Measurements from ENCODE around the gene PTPRM.

Gene PTPRM

GRCh38 chr18:8142932-8143331 is 575.8 kb downstream of the PTPRM start:
- no peak for DNase-seq

GRCh38 chr18:8151181-8151580 is 584.1 kb downstream of the PTPRM start:
- no peak for DNase-seq

GRCh38 chr18:8153887-8154583 is 586.9 kb downstream of the PTPRM start:
- DNase-seq: no peak

GRCh38 chr18:8162802-8163201 is 595.7 kb downstream of the PTPRM start:
- DNase-seq: no peak

- no peak for DNase-seq
Observed at GRCh38 chr18:8163286-8163959, 596.3 kb downstream of the PTPRM start.

GRCh38 chr18:8165095-8165494 is 598.0 kb downstream of the PTPRM start:
- no peak for DNase-seq

- DNase-seq: no peak
Observed at GRCh38 chr18:8167026-8167425, 599.9 kb downstream of the PTPRM start.

- DNase-seq: no peak
Observed at GRCh38 chr18:8167673-8168072, 600.6 kb downstream of the PTPRM start.

GRCh38 chr18:8169722-8170121 is 602.6 kb downstream of the PTPRM start:
- no peak for DNase-seq

GRCh38 chr18:8174771-8175170 is 607.7 kb downstream of the PTPRM start:
- DNase-seq: no peak

- DNase-seq: no peak
Observed at GRCh38 chr18:8175501-8176061, 608.5 kb downstream of the PTPRM start.

GRCh38 chr18:8176109-8176508 is 609.0 kb downstream of the PTPRM start:
- no peak for DNase-seq

GRCh38 chr18:8176554-8176953 is 609.4 kb downstream of the PTPRM start:
- no peak for DNase-seq

GRCh38 chr18:8177330-8178016 is 610.4 kb downstream of the PTPRM start:
- no peak for DNase-seq

- DNase-seq: no peak
Observed at GRCh38 chr18:8186413-8186812, 619.3 kb downstream of the PTPRM start.

- no peak for DNase-seq
Observed at GRCh38 chr18:8188184-8188583, 621.1 kb downstream of the PTPRM start.

- no peak for DNase-seq
Observed at GRCh38 chr18:8190980-8191379, 623.9 kb downstream of the PTPRM start.

GRCh38 chr18:8194431-8194830 is 627.3 kb downstream of the PTPRM start:
- no peak for DNase-seq

GRCh38 chr18:8196238-8196637 is 629.1 kb downstream of the PTPRM start:
- no peak for DNase-seq

- DNase-seq: no peak
Observed at GRCh38 chr18:8197499-8197898, 630.4 kb downstream of the PTPRM start.

GRCh38 chr18:8207996-8208395 is 640.9 kb downstream of the PTPRM start:
- DNase-seq: no peak

- DNase-seq: no peak
Observed at GRCh38 chr18:8208716-8209115, 641.6 kb downstream of the PTPRM start.

- no peak for DNase-seq
Observed at GRCh38 chr18:8212896-8213780, 646.0 kb downstream of the PTPRM start.
